Measurements from ENCODE around the gene SRP68.
"Not testable (repeated sequence)": the region's sequence is repeated elsewhere in the genome, so short reads cannot be mapped to it uniquely, and the experiment has no call there.

SRP68 gene

GRCh38 chr17:76076146-76076764, 3.9 kb upstream of the SRP68 start:
- DNase-seq = no peak

GRCh38 chr17:76075364-76076145, 3.2 kb upstream of the SRP68 start:
- no peak for DNase-seq

GRCh38 chr17:76074390-76075363, 2.4 kb upstream of the SRP68 start, which contains the start of gene GALR2:
TSS of gene GALR2 (plus strand) at chr17:76074781. CDS start at chr17:76074884, 103 bp downstream.
- DNase-seq = no peak

GRCh38 chr17:76071531-76072147, 678 bp downstream of the SRP68 start:
- no peak for DNase-seq

GRCh38 chr17:76065775-76066174, 6.5 kb downstream of the SRP68 start:
- DNase-seq = no peak

GRCh38 chr17:76063875-76064546, 8.3 kb downstream of the SRP68 start:
- peak; percentile 55 for DNase-seq

GRCh38 chr17:76058264-76058663, 14.1 kb downstream of the SRP68 start:
- DNase-seq = not testable (repeated sequence)

GRCh38 chr17:76056882-76057281, 15.4 kb downstream of the SRP68 start:
- no peak for DNase-seq

- no peak for DNase-seq
Observed at GRCh38 chr17:76054112-76054476, 18.2 kb downstream of the SRP68 start.

- no peak for DNase-seq
Observed at GRCh38 chr17:76053246-76054111, 18.8 kb downstream of the SRP68 start.

- no peak for DNase-seq
Observed at GRCh38 chr17:76051561-76051960, 20.8 kb downstream of the SRP68 start.

GRCh38 chr17:76050538-76051467, 21.5 kb downstream of the SRP68 start:
- no peak for DNase-seq

GRCh38 chr17:76049836-76050537, 22.3 kb downstream of the SRP68 start:
- no peak for DNase-seq

GRCh38 chr17:76049239-76049638, 23.1 kb downstream of the SRP68 start:
- no peak for DNase-seq

GRCh38 chr17:76048711-76049110, 23.6 kb downstream of the SRP68 start:
- peak; percentile 35 for DNase-seq

GRCh38 chr17:76048025-76048605, 24.2 kb downstream of the SRP68 start:
- no peak for DNase-seq

GRCh38 chr17:76046064-76046463, 26.3 kb downstream of the SRP68 start:
- DNase-seq = no peak

- not testable (repeated sequence) for DNase-seq
Observed at GRCh38 chr17:76044475-76045007, 27.8 kb downstream of the SRP68 start.

GRCh38 chr17:76042868-76043267, 29.4 kb downstream of the SRP68 start:
- DNase-seq = not testable (repeated sequence)
